GM12878 (cell line): ENCODE measurements around the gene SMIM5.

Experiments
- ATF2 ChIP-seq: IDR thresholded peaks from 2 replicates; pipeline ENCODE4 v1.6.1; 2012; ENCODE audit warnings: low read length, inconsistent platforms
- ATF3 ChIP-seq: IDR thresholded peaks from 2 replicates; pipeline ENCODE4 v1.6.1; 2011; ENCODE audit warnings: low read depth, mild to moderate bottlenecking, low read length, moderate library complexity, borderline replicate concordance; ENCODE audit errors: extremely low read depth
- CTCF ChIP-seq, 3 experiments: IDR thresholded peaks in 2 of 3; conservative IDR thresholded peaks in 1 of 3; 2 replicates each; pipeline ENCODE4 v1.5.1; 2011; ENCODE audit warnings: low read depth in 3 of 3, low read length in 3 of 3, mild to moderate bottlenecking in 3 of 3, control low read depth in 2 of 3, moderate library complexity in 2 of 3, inconsistent platforms in 1 of 3, mixed read lengths in 1 of 3; ENCODE audit not compliant: control insufficient read depth in 2 of 3, insufficient read depth in 1 of 3; ENCODE audit errors: extremely low read depth in 1 of 3
- EZH2 ChIP-seq: IDR thresholded peaks from 2 replicates; pipeline ENCODE4 v1.6.1; 2012; ENCODE audit warnings: low read depth, mild to moderate bottlenecking, control low read depth, inconsistent platforms, low read length, borderline replicate concordance; ENCODE audit not compliant: control insufficient read depth
- HDAC6 ChIP-seq: fragments of 200-600 bp; sonication (generic); IDR thresholded peaks from one replicate; pipeline ENCODE4 v1.8.0; 2017; ENCODE audit warnings: antibody characterized with exemption; ENCODE audit not compliant: unreplicated experiment
- MAX ChIP-seq: IDR thresholded peaks from 2 replicates; pipeline ENCODE4 v1.6.1; 2012; ENCODE audit warnings: low read depth, low read length, improper control_type of control experiment
- MTA3 ChIP-seq: IDR thresholded peaks from 2 replicates; pipeline ENCODE4 v1.6.1; 2012; ENCODE audit warnings: low read length, inconsistent platforms, borderline replicate concordance
- PAX5 ChIP-seq: IDR thresholded peaks from 2 replicates; pipeline ENCODE4 v1.6.1; 2011; ENCODE audit warnings: low read depth, low read length, borderline replicate concordance
- SP1 ChIP-seq: IDR thresholded peaks from one replicate; pipeline ENCODE4 v1.6.1; 2011; ENCODE audit warnings: low read depth, low read length
- ZBTB40 ChIP-seq: fragments of 450-650 bp; IDR thresholded peaks from 2 replicates; pipeline ENCODE4 v1.6.1; 2016; ENCODE audit warnings: mild to moderate bottlenecking, moderate library complexity, borderline replicate concordance
- ZNF274 ChIP-seq: IDR thresholded peaks from one replicate; pipeline ENCODE4 v1.8.0; 2011; ENCODE audit not compliant: insufficient read length, insufficient read depth

GRCh38 chr17:75590314-75590761 lies 42.9 kb upstream of the SMIM5 start:
- TF ChIP-seq MAX (no peak), ATF3 (no peak), ZNF274 (no peak), CTCF (IDR thresholded peaks at IDR 0.05 in 2 of 3, conservative IDR thresholded peaks at IDR 0.05 in 1 of 3; ENCODE audit: control insufficient read depth in 2 of 3, extremely low read depth in 1 of 3, insufficient read depth in 1 of 3, low read depth in 3 of 3, low read length in 3 of 3) (no peak), EZH2 (no peak), PAX5 (no peak), ATF2 (no peak), ZBTB40 (no peak), SP1 (no peak), HDAC6 (no peak), MTA3 (no peak)
